IMR-90 (cell line): ENCODE measurements around the gene MYL12B. TPM values are rescaled to one million over a fixed set of nuclear protein-coding genes. Genes with fewer than 3 reads are reported as not detected.
A peak's percentile ranks its signal among the peaks of the same experiment; 100 is the strongest.

ENCODE experiments used
- ATAC-seq: fragments of 200-7000 bp; cut with Tn5 transposase; 2 replicates; pipeline ENCODE4 v1.9.1; 2020; ENCODE audit warnings: low read depth, mild to moderate bottlenecking, moderate library complexity
- BruUV-seq: library from RNA; stranded (reverse); fragments of 400-500 nt; replicated peaks from 2 replicates; lab custom pipeline; 2021; lab: Mats Ljungman, UMichigan
- CTCF ChIA-PET: fragments of 300-600 bp; formaldehyde crosslinking; extraction: SDS; loops from one replicate; lab custom pipeline; 2021; ENCODE audit warnings: antibody characterized with exemption; lab: Yijun Ruan, JAX
- POLR2A ChIA-PET: fragments of 300-600 bp; sonication (Branson Sonifier 250); formaldehyde crosslinking; loops from one replicate; lab custom pipeline; 2022; ENCODE audit warnings: antibody characterized with exemption; ENCODE audit not compliant: unreplicated experiment; lab: Charles Lee
- DNase-seq: peaks from one replicate; pipeline ENCODE4 v3.0.0; 2013
- H2AFZ ChIP-seq: replicated peaks from 2 replicates; pipeline ENCODE3; 2013; ENCODE audit warnings: low read length, mild to moderate bottlenecking; ENCODE audit not compliant: poor library complexity
- H2AK5ac ChIP-seq: 2 replicates; pipeline ENCODE4 v1.6.1; 2013; ENCODE audit warnings: low read depth, low read length, inconsistent platforms
- H2AK9ac ChIP-seq: replicated peaks from 2 replicates; pipeline ENCODE3; 2013; ENCODE audit warnings: mild to moderate bottlenecking, low read depth, low read length, moderate library complexity; ENCODE audit not compliant: poor library complexity
- H2BK120ac ChIP-seq: 2 replicates; pipeline ENCODE4 v1.6.1; 2013; ENCODE audit warnings: low read depth, low read length, inconsistent platforms
- H2BK15ac ChIP-seq: 3 replicates; pipeline ENCODE4 v1.6.1; 2013; ENCODE audit warnings: low read depth, low read length, inconsistent platforms
- H2BK20ac ChIP-seq: 2 replicates; pipeline ENCODE4 v1.6.1; 2013; ENCODE audit warnings: low read depth, mild to moderate bottlenecking, inconsistent platforms, low read length, moderate library complexity
- H2BK5ac ChIP-seq: 2 replicates; pipeline ENCODE4 v1.6.1; 2013; ENCODE audit warnings: mild to moderate bottlenecking, low read depth, low read length, inconsistent platforms; ENCODE audit not compliant: poor library complexity, severe bottlenecking
- H3K14ac ChIP-seq: replicated peaks from 2 replicates; pipeline ENCODE4 v1.6.1; 2013; ENCODE audit warnings: low read depth, low read length, inconsistent platforms
- H3K18ac ChIP-seq: 2 replicates; pipeline ENCODE4 v1.6.1; 2013; ENCODE audit warnings: low read depth, low read length, control low read depth
- H3K23ac ChIP-seq: 2 replicates; pipeline ENCODE4 v1.6.1; 2013; ENCODE audit warnings: low read depth, low read length, inconsistent platforms
- H3K27ac ChIP-seq: 2 replicates; pipeline ENCODE4 v1.5.1; 2013; ENCODE audit warnings: mild to moderate bottlenecking, control low read depth, low read length; ENCODE audit not compliant: insufficient read depth
- H3K27me3 ChIP-seq: 2 replicates; pipeline ENCODE4 v1.6.1; 2013; ENCODE audit warnings: low read length; ENCODE audit not compliant: control insufficient read depth, insufficient read depth
- H3K36me3 ChIP-seq: 2 replicates; pipeline ENCODE4 v1.6.1; 2013; ENCODE audit warnings: low read length, mixed read lengths; ENCODE audit not compliant: control insufficient read depth, insufficient read depth
- H3K4ac ChIP-seq: 2 replicates; pipeline ENCODE4 v1.6.1; 2013; ENCODE audit warnings: low read depth, low read length, inconsistent platforms
- H3K4me1 ChIP-seq: 2 replicates; pipeline ENCODE4 v1.6.1; 2013; ENCODE audit warnings: low read length, mixed read lengths; ENCODE audit not compliant: control insufficient read depth, insufficient read depth
- H3K4me2 ChIP-seq: 2 replicates; pipeline ENCODE4 v1.6.1; 2013; ENCODE audit warnings: low read depth, mild to moderate bottlenecking, control low read depth, low read length, moderate library complexity
- H3K4me3 ChIP-seq: 2 replicates; pipeline ENCODE4 v1.5.1; 2013; ENCODE audit warnings: low read depth, mild to moderate bottlenecking, control low read depth, low read length, moderate library complexity; ENCODE audit not compliant: insufficient read depth
- H3K56ac ChIP-seq: 2 replicates; pipeline ENCODE4 v1.6.1; 2013; ENCODE audit warnings: low read length, inconsistent platforms; ENCODE audit not compliant: insufficient read depth; ENCODE audit errors: extremely low read depth
- H3K79me1 ChIP-seq, 2 experiments: 2 replicates each; pipeline ENCODE4 v1.6.1; 2013; ENCODE audit warnings: low read length in 2 of 2, inconsistent platforms in 1 of 2, low read depth in 1 of 2
- H3K9ac ChIP-seq: 2 replicates; pipeline ENCODE4 v1.6.1; 2013; ENCODE audit warnings: low read depth, low read length, control low read depth
- H3K9me1 ChIP-seq: 2 replicates; pipeline ENCODE4 v1.6.1; 2013; ENCODE audit warnings: low read length, inconsistent platforms; ENCODE audit not compliant: insufficient read depth
- H3K9me3 ChIP-seq: 2 replicates; pipeline ENCODE4 v1.6.1; 2013; ENCODE audit warnings: low read length; ENCODE audit not compliant: control insufficient read depth, insufficient read depth
- H4K20me1 ChIP-seq: 2 replicates; pipeline ENCODE4 v1.6.1; 2013; ENCODE audit warnings: low read length, inconsistent platforms; ENCODE audit not compliant: insufficient read depth
- H4K5ac ChIP-seq: 2 replicates; pipeline ENCODE4 v1.6.1; 2013; ENCODE audit warnings: mild to moderate bottlenecking, low read depth, low read length, control low read depth
- H4K8ac ChIP-seq, 2 experiments: 2 replicates each; pipeline ENCODE4 v1.6.1; 2013; ENCODE audit warnings: low read depth in 2 of 2, low read length in 2 of 2, control low read depth in 1 of 2, inconsistent platforms in 1 of 2
- H4K91ac ChIP-seq: 2 replicates; pipeline ENCODE4 v1.6.1; 2013; ENCODE audit warnings: low read depth, low read length, inconsistent platforms; ENCODE audit not compliant: insufficient read depth
- CEBPB ChIP-seq: IDR thresholded peaks from 2 replicates; pipeline ENCODE4 v1.6.1; 2012; ENCODE audit warnings: low read depth, low read length, improper control_type of control experiment
- ELK1 ChIP-seq: fragments of 150-350 bp; IDR thresholded peaks from 2 replicates; pipeline ENCODE4 v1.6.1; 2016; ENCODE audit warnings: low read depth, mild to moderate bottlenecking, low read length, moderate library complexity, borderline replicate concordance
- RAD21 ChIP-seq: IDR thresholded peaks from 2 replicates; pipeline ENCODE4 v1.6.1; 2012; ENCODE audit warnings: low read length, improper control_type of control experiment
- SMC3 ChIP-seq: fragments of 150-350 bp; IDR thresholded peaks from 2 replicates; pipeline ENCODE4 v1.6.1; 2016; ENCODE audit warnings: low read depth, mild to moderate bottlenecking, antibody characterized with exemption, low read length, moderate library complexity
- WGBS, 2 experiments: methylation state at CpG; one replicate each; pipeline versions ENCODE4 v1.1.5 to v1.1.7; 2013; ENCODE audit warnings: missing lambda C conversion rate in 2 of 2; ENCODE audit not compliant: insufficient read length in 1 of 2; ENCODE audit errors: extremely low coverage in 2 of 2; 5-methylcytosine and 5-hydroxymethylcytosine counted together
- dilution Hi-C: fragments of 300-500 bp; cut with HindIII; formaldehyde crosslinking; loops from one replicate; pipeline ENCODE4 v1.14.3; 2018; ENCODE audit warnings: low sequenced_read_pairs; ENCODE audit not compliant: unreplicated experiment
- in situ Hi-C: fragments of 300-500 bp; cut with MboI; formaldehyde crosslinking; loops from 3 replicates; pipeline ENCODE4 v1.14.3; 2019; ENCODE audit warnings: low sequenced_read_pairs, inconsistent platforms, mixed read lengths
- intact Hi-C: fragments of 100-400 bp; cut with micrococcal nuclease; formaldehyde crosslinking; loops from 2 replicates; pipeline ENCODE4 v1.10.0; 2022
- polyA plus RNA-seq, 3 experiments: library from polyadenylated mRNA; depleted of rRNA; stranded (reverse); fragments of >200 nt; gene quantifications; 2 replicates each; pipeline ENCODE4 v1.2.3, GENCODE V29; 2012; ENCODE audit warnings: low replicate concordance in 1 of 3
- total RNA-seq: library from RNA; depleted of rRNA; stranded (reverse); fragments of >200 nt; gene quantifications from 2 replicates; pipeline ENCODE4 v1.2.3, GENCODE V29; 2012

MYL12B gene
- total and polyA plus RNA-seq, 2 of the 4 experiments (the other 2 are of a cell fraction): 692 to 816 TPM

DNA sequence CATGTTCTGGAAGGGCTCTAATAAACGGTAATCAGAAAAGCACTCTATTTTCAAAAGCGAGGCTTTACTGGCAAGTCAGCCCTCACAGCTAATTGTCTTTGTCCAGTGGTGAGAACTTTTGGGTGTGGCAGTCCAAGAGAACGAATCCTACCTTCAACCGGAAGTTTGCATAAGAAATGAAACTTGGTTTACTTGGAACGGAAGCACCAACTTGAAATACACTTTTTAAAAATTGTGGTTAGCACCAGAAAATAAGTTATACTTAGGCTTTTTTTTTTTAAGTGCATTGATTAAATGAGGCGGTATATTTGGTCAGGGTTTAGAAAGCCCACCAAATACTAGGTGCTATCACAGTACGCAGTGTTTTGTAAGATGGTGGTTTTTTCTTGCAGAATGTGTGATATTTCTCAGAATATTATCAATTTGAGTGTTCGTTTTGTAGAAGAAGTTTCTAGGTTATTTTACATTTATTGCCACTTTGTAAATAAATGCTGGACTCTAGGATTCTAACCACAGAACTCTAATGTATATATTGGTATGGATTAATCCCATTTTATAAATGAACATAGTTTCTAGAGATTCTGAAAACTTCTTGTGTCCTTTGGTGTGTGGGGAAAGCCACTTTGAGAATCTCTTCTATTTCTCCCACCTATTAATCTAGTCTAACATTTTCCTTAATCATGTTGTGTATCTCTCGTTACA is 13.1 kb upstream of the MYL12B start:
- no peak for ATAC-seq
- H4K5ac ChIP-seq: peak overlapping the region; percentile 99
- intact Hi-C loops: loop anchor here (5.0 to 10.0 kb wide), 2 partner anchors 262 to 444 kb away; no protein-coding TSS in a partner anchor

More for the DNA sequence above, 13.1 kb upstream of the MYL12B start:
- Histone ChIP-seq H4K8ac (peak overlapping the region; percentile 81 to 98), H3K4ac (peak overlapping the region; percentile 95), H3K18ac (peak overlapping the region; percentile 100), H3K23ac (peak overlapping the region; percentile 96; the same call in 1 of the 2 replicates), H4K20me1 (peaks cover 27% of the 10 kb centered on the region), H3K27me3 (no peaks in the 10 kb centered on the region), H4K91ac (peak overlapping the region; percentile 59), H2AFZ (no peak overlapping the region), H3K9me3 (peaks cover 4% of the 10 kb centered on the region; the same call in 1 of the 2 replicates), H2BK5ac (peak overlapping the region; percentile 97), H3K36me3 (peaks cover 10% of the 10 kb centered on the region), H3K27ac (peak overlapping the region; percentile 97), H3K4me3 (peak overlapping the region; percentile 84), H2AK9ac (peak overlapping the region; percentile 95), H3K4me2 (peak overlapping the region; percentile 90), H2BK20ac (no peak overlapping the region), H3K14ac (peak overlapping the region; percentile 94), H3K9ac (peak overlapping the region; percentile 100), H2BK15ac (peak overlapping the region; percentile 3; the same call in 1 of the 3 replicates), H3K56ac (peak overlapping the region; percentile 100), H2BK120ac (peak overlapping the region; percentile 70; the same call in 1 of the 2 replicates), H3K9me1 (no peaks in the 10 kb centered on the region), H2AK5ac (peak overlapping the region; percentile 83; the same call in 1 of the 2 replicates), H3K4me1 (peaks cover 7% of the 10 kb centered on the region; the same call in 1 of the 2 replicates), H3K79me1 (peaks cover 13 to 28% of the 10 kb centered on the region in 2 experiments; a peak in 3 of 4 replicates)
- in situ Hi-C loops (loop anchor here (5.0 kb wide), 1 partner anchor 312 kb away; no protein-coding TSS in a partner anchor), dilution Hi-C loops (no loop called here)
- no CpG with 5 or more reads among the region's 9 CpGs for WGBS, 2 experiments
- peak; percentile 57 for DNase-seq
- no peak for TF ChIP-seq SMC3
- no peak for TF ChIP-seq ELK1
- no peak for TF ChIP-seq CEBPB
- TF ChIP-seq RAD21: no peak
- ChIA-PET POLR2A (no interaction called here), CTCF (interaction anchor here (0.6 to 0.7 kb wide), 2 partner anchors 69 to 659 kb away, joined by 4 to 6 read pairs; no protein-coding TSS in a partner anchor)
- TSS peak; percentile 64 for BruUV-seq
